Nephron progenitor cell (in vitro differentiated cells): ENCODE measurements around the gene PKHD1.

Experiments
- DNase-seq: peaks from one replicate; pipeline ENCODE4 v3.0.0; 2021
- H3K27ac Mint-ChIP-seq: 2 replicates; pipeline ENCODE4 v1.8.0; 2021; ENCODE audit warnings: mild to moderate bottlenecking, moderate library complexity, mixed read lengths
- H3K27me3 Mint-ChIP-seq: 2 replicates; pipeline ENCODE4 v1.8.0; 2021; ENCODE audit warnings: mild to moderate bottlenecking, low read depth, mixed read lengths; ENCODE audit not compliant: poor library complexity
- H3K36me3 Mint-ChIP-seq: 2 replicates; pipeline ENCODE4 v1.8.0; 2021; ENCODE audit warnings: low read depth, mixed read lengths
- H3K4me1 Mint-ChIP-seq: 2 replicates; pipeline ENCODE4 v1.8.0; 2021; ENCODE audit warnings: mixed read lengths
- H3K4me3 Mint-ChIP-seq: 2 replicates; pipeline ENCODE4 v1.8.0; 2021; ENCODE audit warnings: mild to moderate bottlenecking, moderate library complexity, mixed read lengths
- H3K9me3 Mint-ChIP-seq: 2 replicates; pipeline ENCODE4 v1.8.0; 2021; ENCODE audit warnings: mild to moderate bottlenecking, moderate library complexity, mixed read lengths
- CTCF ChIP-seq: fragments of 200-600 bp; sonication (generic); IDR thresholded peaks from 2 replicates; pipeline ENCODE4 v1.5.0; 2021; ENCODE audit warnings: antibody characterized with exemption

The PKHD1 gene

GRCh38 chr6:51655517-51655916 lies 431.9 kb downstream of the PKHD1 start:
- no peak overlapping the region for H3K4me3 Mint-ChIP-seq
- no peak overlapping the region for H3K27ac Mint-ChIP-seq
- H3K36me3 Mint-ChIP-seq: no peaks in the 10 kb centered on the region
- DNase-seq: no peak
- no peaks in the 10 kb centered on the region for H3K9me3 Mint-ChIP-seq
- no peak for TF ChIP-seq CTCF
- H3K4me1 Mint-ChIP-seq: peaks cover 12% of the 10 kb centered on the region
- no peaks in the 10 kb centered on the region for H3K27me3 Mint-ChIP-seq

DNA sequence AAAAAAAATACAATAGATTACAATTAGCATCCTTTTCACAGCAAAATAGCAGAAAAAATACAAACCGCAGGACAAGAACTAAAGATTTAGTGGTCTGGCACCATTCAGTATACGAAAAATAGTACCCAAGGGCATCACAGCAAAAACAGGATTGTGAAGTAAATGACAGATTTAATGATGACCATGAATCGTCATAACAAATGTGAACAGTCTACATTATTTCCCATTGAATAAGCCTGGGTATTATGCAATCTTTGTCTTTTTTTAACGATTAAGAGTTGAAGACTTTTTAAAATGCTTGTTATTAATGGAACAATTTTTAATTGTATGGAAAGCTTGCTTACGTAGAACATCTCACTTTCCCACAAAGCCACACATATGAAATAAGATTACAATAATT lies 432.8 kb downstream of the PKHD1 start:
- no peak for DNase-seq
- no peak overlapping the region for H3K27ac Mint-ChIP-seq
- peaks cover 12% of the 10 kb centered on the region for H3K4me1 Mint-ChIP-seq
- H3K36me3 Mint-ChIP-seq: no peaks in the 10 kb centered on the region
- no peaks in the 10 kb centered on the region for H3K9me3 Mint-ChIP-seq
- no peak for TF ChIP-seq CTCF
- H3K27me3 Mint-ChIP-seq: no peaks in the 10 kb centered on the region
- H3K4me3 Mint-ChIP-seq: no peak overlapping the region

- H3K4me3 Mint-ChIP-seq: no peak overlapping the region
- peaks cover 12% of the 10 kb centered on the region for H3K4me1 Mint-ChIP-seq
- TF ChIP-seq CTCF: no peak
- no peaks in the 10 kb centered on the region for H3K9me3 Mint-ChIP-seq
- H3K27ac Mint-ChIP-seq: no peak overlapping the region
- peaks cover 8% of the 10 kb centered on the region for H3K27me3 Mint-ChIP-seq
- H3K36me3 Mint-ChIP-seq: no peaks in the 10 kb centered on the region
- DNase-seq: no peak
Observed at GRCh38 chr6:51651132-51651817, 436.1 kb downstream of the PKHD1 start.

GRCh38 chr6:51648774-51649173 lies 438.6 kb downstream of the PKHD1 start:
- no peak for TF ChIP-seq CTCF
- Mint-ChIP-seq H3K4me3 (no peak overlapping the region), H3K27ac (no peak overlapping the region), H3K4me1 (peaks cover 12% of the 10 kb centered on the region), H3K9me3 (no peaks in the 10 kb centered on the region), H3K36me3 (no peaks in the 10 kb centered on the region), H3K27me3 (peaks cover 8% of the 10 kb centered on the region)
- DNase-seq: no peak

DNA sequence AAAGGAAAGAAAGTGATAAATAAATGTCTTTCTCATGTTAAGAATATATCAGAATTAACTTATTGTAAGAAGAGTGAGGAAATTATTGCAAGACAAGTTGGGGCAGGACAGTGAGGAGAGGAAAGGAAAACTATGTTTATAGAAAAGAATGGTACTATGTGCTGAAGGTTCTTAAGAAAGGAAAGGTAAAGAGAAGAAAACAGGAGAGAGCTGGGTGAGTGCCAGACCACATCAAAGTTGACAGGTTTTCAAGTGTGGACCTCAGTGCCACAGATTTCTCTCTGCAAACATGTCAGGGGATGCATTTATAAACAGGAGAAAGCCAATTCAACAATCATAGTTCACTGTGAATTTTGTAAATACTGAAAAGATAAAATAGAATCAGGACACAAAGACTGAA lies 439.2 kb downstream of the PKHD1 start:
- Mint-ChIP-seq H3K27me3 (peaks cover 8% of the 10 kb centered on the region), H3K36me3 (no peaks in the 10 kb centered on the region), H3K9me3 (no peaks in the 10 kb centered on the region), H3K27ac (no peak overlapping the region), H3K4me1 (peaks cover 12% of the 10 kb centered on the region), H3K4me3 (no peak overlapping the region)
- TF ChIP-seq CTCF: no peak
- DNase-seq: no peak

GRCh38 chr6:51644426-51644825 lies 443.0 kb downstream of the PKHD1 start:
- no peak overlapping the region for H3K27ac Mint-ChIP-seq
- H3K27me3 Mint-ChIP-seq: peaks cover 8% of the 10 kb centered on the region
- TF ChIP-seq CTCF: no peak
- H3K4me1 Mint-ChIP-seq: no peaks in the 10 kb centered on the region
- no peaks in the 10 kb centered on the region for H3K36me3 Mint-ChIP-seq
- H3K9me3 Mint-ChIP-seq: no peaks in the 10 kb centered on the region
- no peak overlapping the region for H3K4me3 Mint-ChIP-seq
- DNase-seq: no peak
